GM23338 (cell line): ENCODE results near the gene ERF.
A peak's percentile ranks its signal among the peaks of the same experiment; 100 is the strongest.

Source experiments
- CREB1 ChIP-seq: fragments of 250-450 bp; sonication (Bioruptor Pico); IDR thresholded peaks from 2 replicates; pipeline ENCODE4 v1.5.0; 2020; ENCODE audit warnings: low read depth, mild to moderate bottlenecking, moderate library complexity
- CTCF ChIP-seq, 2 experiments: fragments of 200-600 bp in 1 of 2; sonication (generic) in 1 of 2; conservative IDR thresholded peaks; 2 replicates each; pipeline versions ENCODE4 v1.5.1 to v1.6.1; 2016 to 2017; ENCODE audit warnings: antibody characterized with exemption in 2 of 2, low read depth in 2 of 2, mild to moderate bottlenecking in 2 of 2, moderate library complexity in 1 of 2
- ETS1 ChIP-seq: IDR thresholded peaks from 2 replicates; pipeline ENCODE4 v1.6.1; 2016; ENCODE audit warnings: antibody characterized with exemption
- EZH2 ChIP-seq: fragments of 200-600 bp; sonication (generic); IDR thresholded peaks from one replicate; pipeline ENCODE4 v1.8.0; 2017; ENCODE audit warnings: antibody characterized with exemption, mild to moderate bottlenecking, low read depth; ENCODE audit not compliant: unreplicated experiment
- EZH2phosphoT487 ChIP-seq: fragments of 200-600 bp; sonication (generic); IDR thresholded peaks from one replicate; pipeline ENCODE4 v1.8.1; 2018; ENCODE audit warnings: antibody characterized with exemption; ENCODE audit not compliant: unreplicated experiment
- NANOG ChIP-seq: IDR thresholded peaks from 2 replicates; pipeline ENCODE4 v1.6.1; 2016; ENCODE audit warnings: antibody characterized with exemption, borderline replicate concordance
- POLR2AphosphoS5 ChIP-seq: IDR thresholded peaks from 2 replicates; pipeline ENCODE4 v1.6.1; 2016; ENCODE audit warnings: antibody characterized with exemption, low read depth
- REST ChIP-seq: IDR thresholded peaks from one replicate; pipeline ENCODE4 v1.6.1; 2018; ENCODE audit warnings: antibody characterized with exemption; ENCODE audit not compliant: unreplicated experiment
- ZNF331 ChIP-seq: fragments of 250-450 bp; sonication (Bioruptor Pico); IDR thresholded peaks from 2 replicates; pipeline ENCODE4 v1.5.0; 2020; ENCODE audit warnings: low read depth, mild to moderate bottlenecking, moderate library complexity
- ZNF462 ChIP-seq: fragments of 250-450 bp; sonication (Bioruptor Pico); IDR thresholded peaks from 2 replicates; pipeline ENCODE4 v1.5.0; 2020; ENCODE audit warnings: mild to moderate bottlenecking, moderate library complexity

GRCh38 chr19:42242512-42243409, 12.2 kb downstream of the ERF start, which contains the start of gene GSK3A:
- TF ChIP-seq REST (no peak), CTCF (conservative IDR thresholded peaks at IDR 0.05; ENCODE audit: low read depth in 2 of 2) (no peak), POLR2AphosphoS5 (peak; percentile 72), EZH2 (no peak), EZH2phosphoT487 (no peak), ETS1 (peak; percentile 98), CREB1 (CRISPR knock-in tag) (peak; percentile 88), ZNF331 (CRISPR knock-in tag) (no peak), NANOG (no peak), ZNF462 (CRISPR knock-in tag) (no peak)
